CD14-positive monocyte (primary cell): ENCODE results near the gene B3GNT9. TPM values are rescaled to one million over a fixed set of nuclear protein-coding genes. Genes with fewer than 3 reads are reported as not detected.

ENCODE experiments used
- DNase-seq, 3 donors: peaks; one replicate each; pipeline ENCODE4 v3.0.0-alpha.2; 2011 to 2022
- H2AFZ ChIP-seq: 2 replicates; pipeline ENCODE4 v1.6.0; 2012; ENCODE audit warnings: mild to moderate bottlenecking, low read depth, low read length, inconsistent platforms; ENCODE audit not compliant: insufficient read depth, poor library complexity, severe bottlenecking
- H3K27ac ChIP-seq, 2 donors: 1 replicate in 1 of 2; 2 replicates in 1 of 2; pipeline ENCODE4 v1.5.1; 2012 to 2013; ENCODE audit warnings: low read length in 2 of 2, control low read depth in 1 of 2, inconsistent platforms in 1 of 2, low read depth in 1 of 2, mild to moderate bottlenecking in 1 of 2
- H3K27me3 ChIP-seq, 2 donors: one replicate each; pipeline versions ENCODE4 v1.6.0 to v1.6.1; 2011 to 2013; ENCODE audit warnings: low read length in 2 of 2; ENCODE audit not compliant: control insufficient read depth in 2 of 2, insufficient read depth in 2 of 2
- H3K36me3 ChIP-seq, 2 donors: replicated peaks in 1 of 2; 1 replicate in 1 of 2; 2 replicates in 1 of 2; pipeline versions ENCODE4 v1.5.1 to v1.6.1; 2012 to 2013; ENCODE audit warnings: low read length in 2 of 2, control low read depth in 1 of 2, inconsistent platforms in 1 of 2, mild to moderate bottlenecking in 1 of 2; ENCODE audit not compliant: insufficient read depth in 2 of 2, control insufficient read depth in 1 of 2
- H3K4me1 ChIP-seq, 2 donors: 1 replicate in 1 of 2; 2 replicates in 1 of 2; pipeline versions ENCODE4 v1.5.1 to v1.6.1; 2012 to 2013; ENCODE audit warnings: low read length in 2 of 2, control low read depth in 1 of 2, inconsistent platforms in 1 of 2, mild to moderate bottlenecking in 1 of 2, moderate library complexity in 1 of 2; ENCODE audit not compliant: insufficient read depth in 2 of 2, control insufficient read depth in 1 of 2
- H3K4me2 ChIP-seq: replicated peaks from 2 replicates; pipeline ENCODE3; 2012; ENCODE audit warnings: low read length, moderate library complexity, mild to moderate bottlenecking; ENCODE audit not compliant: poor library complexity, severe bottlenecking; ENCODE audit errors: extremely low read depth
- H3K4me3 ChIP-seq, 3 experiments: fragments of 200-600 bp in 1 of 3; sonication (generic) in 1 of 3; replicated peaks in 1 of 3; 1 replicate in 2 of 3; 2 replicates in 1 of 3; pipeline ENCODE4 v1.5.1; 2011 to 2013; ENCODE audit warnings: low read length in 3 of 3, mild to moderate bottlenecking in 3 of 3, control low read depth in 2 of 3, low read depth in 2 of 3, inconsistent platforms in 1 of 3, moderate library complexity in 1 of 3
- H3K79me2 ChIP-seq: 2 replicates; pipeline ENCODE4 v1.6.0; 2012; ENCODE audit warnings: mild to moderate bottlenecking, control low read depth, inconsistent platforms, low read length, moderate library complexity; ENCODE audit not compliant: insufficient read depth
- H3K9ac ChIP-seq: 2 replicates; pipeline ENCODE4 v1.6.0; 2017; ENCODE audit warnings: low read length, mild to moderate bottlenecking; ENCODE audit not compliant: insufficient read depth, poor library complexity, severe bottlenecking
- H3K9me3 ChIP-seq, 2 donors: replicated peaks in 1 of 2; 1 replicate in 1 of 2; 2 replicates in 1 of 2; pipeline versions ENCODE4 v1.5.1 to v1.6.1; 2012 to 2013; ENCODE audit warnings: low read length in 2 of 2, control low read depth in 1 of 2; ENCODE audit not compliant: control insufficient read depth in 1 of 2, insufficient read depth in 1 of 2
- H4K20me1 ChIP-seq: 2 replicates; pipeline ENCODE4 v1.6.0; 2012; ENCODE audit warnings: mild to moderate bottlenecking, low read length, control low read depth, moderate library complexity; ENCODE audit not compliant: insufficient read depth
- H3K27ac Mint-ChIP-seq, 7 donors: one replicate each; pipeline ENCODE4 v1.8.0; 2020; ENCODE audit warnings: mild to moderate bottlenecking in 7 of 7, mixed read lengths in 7 of 7, moderate library complexity in 6 of 7, inconsistent platforms in 2 of 7
- H3K27me3 Mint-ChIP-seq, 3 donors: one replicate each; pipeline ENCODE4 v1.8.0; 2021 to 2022; ENCODE audit warnings: low read depth in 3 of 3, mild to moderate bottlenecking in 3 of 3, mixed read lengths in 3 of 3, moderate library complexity in 3 of 3, inconsistent platforms in 1 of 3
- H3K36me3 Mint-ChIP-seq, 2 donors: one replicate each; pipeline ENCODE4 v1.8.0; 2020; ENCODE audit warnings: mixed read lengths in 2 of 2, inconsistent platforms in 1 of 2, mild to moderate bottlenecking in 1 of 2
- H3K4me1 Mint-ChIP-seq: one replicate; pipeline ENCODE4 v1.8.0; 2020; ENCODE audit warnings: mild to moderate bottlenecking, mixed read lengths
- H3K4me3 Mint-ChIP-seq, 2 donors: one replicate each; pipeline ENCODE4 v1.8.0; 2020; ENCODE audit warnings: mild to moderate bottlenecking in 2 of 2, mixed read lengths in 2 of 2, moderate library complexity in 1 of 2
- H3K9me3 Mint-ChIP-seq, 7 donors: one replicate each; pipeline ENCODE4 v1.8.0; 2020 to 2022; ENCODE audit warnings: mixed read lengths in 7 of 7, mild to moderate bottlenecking in 6 of 7, moderate library complexity in 6 of 7, inconsistent platforms in 2 of 7
- CTCF ChIP-seq: fragments of 200-600 bp; IDR thresholded peaks from one replicate; pipeline ENCODE4 v1.8.0; 2022; ENCODE audit warnings: antibody characterized with exemption, mild to moderate bottlenecking
- WGBS: methylation state at CpG from one replicate; pipeline ENCODE4 v1.1.5; 2013; ENCODE audit warnings: missing lambda C conversion rate; ENCODE audit not compliant: insufficient coverage; 5-methylcytosine and 5-hydroxymethylcytosine counted together
- intact Hi-C, 2 donors: fragments of 100-400 bp; cut with micrococcal nuclease; formaldehyde crosslinking; loops; one replicate each; pipeline versions ENCODE4 v1.15.0 to v1.15.1; 2023
- polyA plus RNA-seq, 3 donors: library from polyadenylated mRNA; depleted of rRNA in 1 of 3; unstranded in 2 of 3; stranded (reverse) in 1 of 3; fragments of 300-500 nt in 2 of 3; fragments of >200 nt in 1 of 3; fragmentation: Illumina TruSeq in 2 of 3; gene quantifications; 1 replicate in 2 of 3; 2 replicates in 1 of 3; pipeline ENCODE4 v1.2.3, GENCODE V29; 2012 to 2021

Gene B3GNT9
- polyA plus RNA-seq, 3 donors, result 0.10 to 0.67 (median 0.20) TPM

- peaks cover 24 to 48% of the 10 kb centered on the region in 2 donors for H3K36me3 Mint-ChIP-seq
- no peak for DNase-seq
- H2AFZ ChIP-seq, result no peak overlapping the region
- no peaks in the 10 kb centered on the region for H4K20me1 ChIP-seq
- peaks cover 0 to 3% (median 0%) of the 10 kb centered on the region in 7 donors for H3K9me3 Mint-ChIP-seq
- peaks cover 23 to 65% of the 10 kb centered on the region in 2 donors for H3K36me3 ChIP-seq
- no peak overlapping the region for H3K4me3 ChIP-seq
- peaks cover 8% of the 10 kb centered on the region for H3K79me2 ChIP-seq
- no peak overlapping the region for H3K27ac Mint-ChIP-seq
- intact Hi-C loops, result no loop called here
- H3K9me3 ChIP-seq, result no peaks in the 10 kb centered on the region
- no peaks in the 10 kb centered on the region for H3K4me1 ChIP-seq
- H3K27me3 ChIP-seq, result no peaks in the 10 kb centered on the region
- no peak overlapping the region for H3K27ac ChIP-seq
- no CpG with 5 or more reads among the region's 2 CpGs for WGBS
- H3K4me3 Mint-ChIP-seq, result no peak overlapping the region
- peaks cover under 1% of the 10 kb centered on the region for H3K4me1 Mint-ChIP-seq
- no peak overlapping the region for H3K9ac ChIP-seq
- H3K4me2 ChIP-seq, result no peak overlapping the region
- no peak for TF ChIP-seq CTCF
- no peaks in the 10 kb centered on the region for H3K27me3 Mint-ChIP-seq
Observed at GRCh38 chr16:67098599-67098998, 52.2 kb downstream of the B3GNT9 start.

Other genes starting within 250 kb of the B3GNT9 start
- gene CDH16, start 232.1 kb downstream of the B3GNT9 start, polyA plus RNA-seq, result not detected
- gene RRAD, start 225.5 kb downstream of the B3GNT9 start, polyA plus RNA-seq, result 1 to 10 TPM in 1 of 3 donors, under 1 TPM in 2; 0.42 to 1.9 (median 0.55) TPM
- 100 to 1,000 TPM; 121 to 140 (median 132) TPM for gene CIAO2B, start 216.6 kb downstream of the B3GNT9 start, polyA plus RNA-seq
- gene CES2, start 215.5 kb downstream of the B3GNT9 start, polyA plus RNA-seq, result 10 to 100 TPM; 14.0 to 29.0 (median 23.2) TPM
- gene CES3, start 189.7 kb downstream of the B3GNT9 start, polyA plus RNA-seq, result under 1 TPM in 1 of 3 donors, not detected in 2; 0.48 TPM
- 10 to 100 TPM in 1 of 3 donors, 1 to 10 TPM in 2; 3.3 to 47.6 (median 4.1) TPM for gene CES4A, start 162.4 kb downstream of the B3GNT9 start, polyA plus RNA-seq
- 10 to 100 TPM; 28.3 to 45.4 (median 29.5) TPM for gene CBFB, start 121.8 kb downstream of the B3GNT9 start, polyA plus RNA-seq
- 10 to 100 TPM; 18.8 to 68.2 (median 26.5) TPM for gene PHAF1, start 41.1 kb downstream of the B3GNT9 start, polyA plus RNA-seq
- gene TRADD, start 8.9 kb upstream of the B3GNT9 start, polyA plus RNA-seq, result 10 to 100 TPM; 26.0 to 46.2 (median 35.8) TPM
- gene FBXL8, start 9.0 kb upstream of the B3GNT9 start, polyA plus RNA-seq, result 10 to 100 TPM in 1 of 3 donors, 1 to 10 TPM in 2; 3.2 to 27.7 (median 5.2) TPM
- gene HSF4, start 13.7 kb upstream of the B3GNT9 start, polyA plus RNA-seq, result 10 to 100 TPM in 1 of 3 donors, not detected in 2; 53.4 TPM
- 10 to 100 TPM in 1 of 3 donors, 1 to 10 TPM in 2; 2.7 to 17.0 (median 3.8) TPM for gene NOL3, start 19.5 kb upstream of the B3GNT9 start, polyA plus RNA-seq
- gene MATCAP1, start 33.0 kb upstream of the B3GNT9 start, polyA plus RNA-seq, result 10 to 100 TPM in 1 of 3 donors, under 1 TPM in 2; 0.58 to 43.3 (median 0.99) TPM
- 1 to 10 TPM; 2.8 to 3.7 (median 3.0) TPM for gene EXOC3L1, start 39.1 kb upstream of the B3GNT9 start, polyA plus RNA-seq
- 100 to 1,000 TPM in 1 of 3 donors, 10 to 100 TPM in 2; 53.1 to 191 (median 61.5) TPM for gene E2F4, start 41.2 kb upstream of the B3GNT9 start, polyA plus RNA-seq
- gene ELMO3, start 48.1 kb upstream of the B3GNT9 start, polyA plus RNA-seq, result 1 to 10 TPM in 1 of 3 donors, under 1 TPM in 1, not detected in 1; 0.15 to 7.0 TPM
- gene TMEM208, start 76.1 kb upstream of the B3GNT9 start, polyA plus RNA-seq, result 100 to 1,000 TPM in 2 of 3 donors, 10 to 100 TPM in 1; 45.4 to 130 (median 117) TPM
- gene FHOD1, start 96.5 kb upstream of the B3GNT9 start, polyA plus RNA-seq, result 100 to 1,000 TPM in 1 of 3 donors, 1 to 10 TPM in 2; 5.1 to 152 (median 5.5) TPM
- gene SLC9A5, start 98.0 kb upstream of the B3GNT9 start, polyA plus RNA-seq, result 1 to 10 TPM in 1 of 3 donors, not detected in 2; 1.0 TPM
- 1 to 10 TPM in 2 of 3 donors, under 1 TPM in 1; 0.79 to 3.2 (median 3.0) TPM for gene PLEKHG4, start 128.5 kb upstream of the B3GNT9 start, polyA plus RNA-seq
- not detected for gene KCTD19, start 175.7 kb upstream of the B3GNT9 start, polyA plus RNA-seq
- 1 to 10 TPM in 2 of 3 donors, under 1 TPM in 1; 0.65 to 3.2 (median 1.8) TPM for gene LRRC36, start 175.8 kb upstream of the B3GNT9 start, polyA plus RNA-seq
- 100 to 1,000 TPM in 1 of 3 donors, 10 to 100 TPM in 2; 63.1 to 123 (median 78.6) TPM for gene TPPP3, start 242.5 kb upstream of the B3GNT9 start, polyA plus RNA-seq